ENCODE data around the gene COL19A1.

GRCh38 chr6:70041411-70041810 lies 175.1 kb downstream of the COL19A1 start:
- TF ChIP-seq CTCF (IDR thresholded peaks at IDR 0.05; ENCODE audit: insufficient read depth, low read length, poor library complexity, severe bottlenecking): no peak
- TF ChIP-seq EZH2phosphoT487 (conservative IDR thresholded peaks at IDR 0.05; ENCODE audit: low read length): no peak

All from SU-DHL-6 (cell line).